Inferior parietal cortex (tissue), 1 donor: ENCODE results near the gene DHX9.
"Not testable (repeated sequence)": the region's sequence is repeated elsewhere in the genome, so short reads cannot be mapped to it uniquely, and the experiment has no call there.

ENCODE experiments used
- DNase-seq: peaks from one replicate; pipeline ENCODE4 v3.0.0-alpha.2; 2016; ENCODE audit errors: extremely low spot score

Gene DHX9

DNA sequence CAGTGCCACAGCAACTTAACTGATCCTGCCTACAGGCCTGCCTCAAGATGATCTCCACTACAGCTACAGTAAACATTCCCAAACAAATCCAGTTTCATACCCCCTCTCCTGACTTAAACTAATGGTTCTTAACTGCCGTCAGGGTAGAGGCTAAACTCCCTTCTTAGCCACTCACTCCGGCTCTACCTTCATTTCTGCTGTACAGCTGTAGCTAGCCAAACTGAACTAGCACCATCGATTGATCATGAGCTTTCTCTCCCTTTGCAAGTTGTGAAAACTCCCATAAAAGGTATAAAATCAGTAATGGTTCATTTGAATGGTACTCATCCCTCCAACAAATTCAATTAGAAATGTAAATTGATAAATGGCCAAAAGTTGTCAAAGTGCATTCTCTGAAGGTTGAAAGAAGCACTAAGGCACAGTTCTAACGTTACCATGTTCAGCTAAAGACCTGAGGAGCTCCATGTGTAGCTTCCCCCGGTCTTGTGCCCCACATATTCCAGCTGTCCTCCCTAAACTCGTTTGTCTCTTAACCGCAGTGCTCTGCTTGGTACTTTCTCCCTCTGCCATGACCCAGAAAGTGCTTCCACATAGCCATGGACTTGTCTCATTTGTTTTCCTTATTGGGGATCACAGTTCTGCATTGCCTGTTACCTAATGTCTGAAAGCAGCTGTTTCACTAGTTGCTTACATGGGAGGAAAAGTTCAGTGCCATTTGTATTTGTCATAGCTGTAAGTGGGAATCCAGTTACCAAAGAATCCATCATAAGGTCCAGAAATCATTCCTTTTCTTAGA lies 49.8 kb downstream of the DHX9 start:
- no peak for DNase-seq

DNA sequence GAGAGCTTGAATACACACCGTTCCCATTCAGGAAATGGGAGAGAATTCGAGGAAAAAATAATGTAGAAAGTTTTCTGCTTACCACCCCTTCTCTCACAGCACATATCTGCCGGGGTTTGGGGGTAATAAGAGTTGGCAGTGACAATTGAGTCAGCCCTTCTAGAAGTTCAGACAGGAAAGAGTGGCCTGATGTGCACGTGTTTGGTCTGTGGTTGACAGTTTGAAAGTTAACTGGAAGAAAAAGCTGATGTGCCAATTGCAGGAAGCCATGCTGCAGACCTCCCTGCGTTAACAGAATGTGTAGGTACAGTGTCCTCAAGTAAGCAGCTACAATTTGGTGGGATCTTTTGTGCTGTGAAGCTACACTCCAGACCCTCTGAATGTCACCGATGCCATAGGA lies 50.9 kb downstream of the DHX9 start:
- no peak for DNase-seq

DNA sequence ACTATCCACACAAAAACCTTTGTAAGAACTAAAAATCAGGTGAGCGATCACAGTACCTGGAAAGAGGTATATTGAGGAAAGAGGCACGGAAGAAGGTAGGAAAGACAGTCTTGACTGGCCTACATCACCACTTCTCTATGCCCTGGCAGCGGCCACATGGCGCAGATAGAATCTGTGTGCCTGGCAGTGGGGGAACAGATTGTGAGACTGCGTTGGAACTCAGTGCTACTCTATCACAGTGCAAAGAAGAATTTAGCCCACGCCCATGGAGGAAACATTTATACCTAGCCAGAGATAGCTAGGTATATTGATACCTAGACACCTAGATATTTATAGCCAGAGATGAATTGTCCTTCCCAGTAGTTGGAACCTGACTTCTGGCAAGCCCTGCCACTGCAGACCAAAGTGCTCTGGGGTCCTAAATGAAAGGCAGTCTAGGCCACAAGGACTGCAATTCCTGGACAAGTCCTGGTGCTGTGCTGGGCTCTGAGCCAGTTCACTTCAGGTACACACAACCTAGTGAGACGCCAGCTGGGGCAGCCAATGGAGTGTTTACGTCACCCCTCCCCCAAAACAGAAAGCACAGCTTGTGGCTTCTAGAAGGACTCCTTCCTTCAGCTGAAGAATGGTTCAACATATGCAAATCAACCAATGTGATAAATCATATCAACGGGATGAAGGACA lies 51.9 kb downstream of the DHX9 start:
- no peak for DNase-seq

DNA sequence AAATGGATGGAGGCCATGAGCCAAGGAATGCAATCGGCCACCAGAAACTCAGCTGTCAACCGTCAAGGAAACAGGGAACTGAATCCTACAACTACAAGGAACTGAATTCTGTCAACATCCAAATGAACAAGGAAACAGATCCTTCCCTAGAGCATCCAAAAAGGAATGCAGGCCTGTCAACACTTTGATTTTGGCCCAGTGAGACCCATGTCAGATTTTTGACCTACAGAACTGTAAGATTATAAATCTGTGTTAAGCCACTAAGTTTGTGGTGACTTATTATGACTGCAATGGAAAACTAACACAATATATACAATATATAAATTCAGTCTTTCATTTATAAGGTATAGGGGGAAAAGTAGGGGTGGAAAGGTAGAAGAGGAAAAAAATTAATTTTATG lies 58.5 kb downstream of the DHX9 start:
- DNase-seq = no peak

DNA sequence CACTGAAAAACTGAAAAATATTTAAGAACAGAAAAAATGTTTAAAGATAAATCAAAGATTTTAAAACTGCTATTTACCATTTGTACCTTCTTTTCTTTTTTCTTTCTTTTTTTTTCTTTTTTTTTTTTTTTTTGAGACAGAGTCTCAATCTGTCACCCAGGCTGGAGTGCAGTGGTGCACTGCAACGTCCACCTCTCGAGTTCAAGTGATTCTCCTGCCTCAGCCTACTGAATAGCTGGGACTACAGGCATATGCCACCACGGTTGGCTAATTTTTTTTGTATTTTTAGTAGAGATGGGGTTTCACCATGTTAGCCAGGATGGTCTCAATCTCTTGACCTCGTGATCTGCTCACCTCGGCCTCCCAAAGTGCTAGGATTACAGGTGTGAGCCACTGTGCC lies 62.8 kb downstream of the DHX9 start:
- DNase-seq = not testable (repeated sequence)

DNA sequence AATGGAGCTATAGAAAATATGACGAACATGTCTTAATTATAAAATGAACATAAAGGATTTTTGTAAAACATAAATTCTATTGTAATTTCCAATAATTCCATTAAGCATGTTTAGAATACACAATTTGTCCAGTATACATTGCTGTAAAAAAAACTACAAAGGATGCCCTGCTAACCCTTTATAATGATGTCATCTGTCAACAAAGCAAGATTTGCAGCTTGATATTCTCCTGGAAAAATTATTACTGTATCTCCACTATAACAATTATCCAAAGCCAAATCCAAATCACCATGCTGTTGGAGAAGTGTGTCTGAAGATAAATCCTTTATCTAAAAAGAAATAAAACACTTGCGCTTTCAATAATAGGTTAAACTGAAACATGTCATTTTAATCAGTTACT lies 66.2 kb downstream of the DHX9 start:
- no peak for DNase-seq

DNA sequence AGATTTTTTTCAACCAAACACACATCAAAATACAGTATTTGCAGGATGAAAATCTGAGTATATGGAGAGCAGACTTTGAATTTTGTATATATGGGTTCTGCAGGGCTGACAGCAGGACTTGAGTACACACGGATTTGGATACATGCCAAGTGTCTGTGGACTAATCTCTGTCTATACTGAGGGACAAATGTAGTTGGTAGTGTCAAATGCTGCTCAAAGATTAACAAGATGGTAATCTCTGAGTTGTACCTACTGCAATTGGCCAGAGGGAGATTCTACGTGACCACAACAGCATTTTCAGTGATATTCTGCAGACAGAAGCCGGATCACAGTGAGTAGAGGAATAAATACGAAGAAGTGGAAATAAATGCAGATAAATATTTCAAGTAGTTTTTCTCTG lies 70.4 kb downstream of the DHX9 start:
- DNase-seq = no peak

DNA sequence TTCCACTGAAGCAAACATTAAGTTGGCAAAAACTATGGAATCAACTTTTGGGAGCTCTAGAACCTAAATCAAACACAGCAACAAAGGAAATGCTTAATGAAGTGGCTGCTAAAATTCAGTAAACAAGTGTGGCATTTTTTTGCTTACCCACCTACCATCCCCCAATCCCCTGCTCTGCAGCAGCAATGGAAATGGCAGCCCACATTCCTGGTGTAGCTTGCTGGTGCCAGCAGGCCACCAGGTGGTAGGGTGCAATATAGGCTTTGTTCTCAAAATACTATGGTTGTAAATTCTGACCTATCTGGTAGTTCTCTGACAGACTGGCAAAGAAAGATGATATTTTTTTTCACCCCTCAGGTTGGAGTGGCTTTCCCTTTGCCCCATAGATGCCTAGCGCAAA lies 71.0 kb downstream of the DHX9 start:
- DNase-seq = no peak

DNA sequence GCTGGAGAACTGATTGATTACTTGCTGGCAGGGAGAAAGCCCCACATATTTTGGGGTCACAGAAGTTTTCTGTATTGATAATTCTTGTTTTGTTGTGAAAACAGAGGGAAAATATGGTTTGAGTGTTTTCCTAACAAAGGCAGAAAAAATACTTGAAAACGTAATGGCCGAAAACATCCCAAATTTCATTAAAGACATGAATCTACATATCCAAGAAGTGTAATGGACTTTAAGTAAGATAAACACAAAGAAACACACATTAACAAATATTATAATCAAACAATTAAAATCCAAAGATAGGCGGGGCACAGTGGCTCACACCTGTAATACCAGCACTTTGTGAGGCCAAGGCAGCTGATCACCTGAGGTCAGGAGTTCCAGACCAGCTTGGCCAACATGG lies 74.3 kb downstream of the DHX9 start:
- no peak for DNase-seq

DNA sequence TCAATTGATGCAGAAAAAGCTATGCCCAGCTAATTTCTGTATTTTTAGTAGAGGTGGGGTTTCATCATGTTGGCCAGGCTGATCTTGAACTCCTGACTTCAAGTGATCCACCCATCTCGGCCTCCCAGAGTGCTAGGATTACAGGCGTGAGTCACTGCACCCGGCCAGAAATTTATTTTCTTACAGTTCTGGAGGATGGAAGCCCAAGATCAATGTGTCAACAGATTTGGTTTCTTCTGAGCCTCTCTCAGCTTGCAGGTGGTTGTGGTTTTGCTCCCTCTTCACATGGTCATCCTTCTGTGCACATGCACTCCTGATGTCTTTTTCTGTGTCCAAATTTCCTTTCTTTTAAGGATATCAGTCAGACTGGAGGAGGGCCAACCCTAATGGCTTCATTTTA lies 78.2 kb downstream of the DHX9 start:
- no peak for DNase-seq

DNA sequence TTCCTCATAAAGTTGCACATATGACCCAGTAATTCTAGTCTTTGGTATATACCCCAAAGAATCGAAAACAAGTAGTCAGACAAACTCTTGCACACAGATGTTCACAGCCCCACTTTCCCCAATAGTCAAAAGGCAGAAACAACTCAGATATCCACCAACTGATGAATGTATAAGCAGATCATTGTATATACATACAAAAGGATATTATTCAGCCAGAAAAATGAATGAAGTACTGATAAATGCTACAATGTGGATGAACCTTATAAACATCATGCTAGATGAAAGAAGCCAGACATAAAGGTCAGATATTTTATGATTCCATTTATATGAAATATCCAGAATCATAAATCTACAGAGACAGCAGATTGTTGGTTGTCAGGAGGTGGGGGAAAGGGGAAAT lies 86.5 kb downstream of the DHX9 start:
- no peak for DNase-seq

DNA sequence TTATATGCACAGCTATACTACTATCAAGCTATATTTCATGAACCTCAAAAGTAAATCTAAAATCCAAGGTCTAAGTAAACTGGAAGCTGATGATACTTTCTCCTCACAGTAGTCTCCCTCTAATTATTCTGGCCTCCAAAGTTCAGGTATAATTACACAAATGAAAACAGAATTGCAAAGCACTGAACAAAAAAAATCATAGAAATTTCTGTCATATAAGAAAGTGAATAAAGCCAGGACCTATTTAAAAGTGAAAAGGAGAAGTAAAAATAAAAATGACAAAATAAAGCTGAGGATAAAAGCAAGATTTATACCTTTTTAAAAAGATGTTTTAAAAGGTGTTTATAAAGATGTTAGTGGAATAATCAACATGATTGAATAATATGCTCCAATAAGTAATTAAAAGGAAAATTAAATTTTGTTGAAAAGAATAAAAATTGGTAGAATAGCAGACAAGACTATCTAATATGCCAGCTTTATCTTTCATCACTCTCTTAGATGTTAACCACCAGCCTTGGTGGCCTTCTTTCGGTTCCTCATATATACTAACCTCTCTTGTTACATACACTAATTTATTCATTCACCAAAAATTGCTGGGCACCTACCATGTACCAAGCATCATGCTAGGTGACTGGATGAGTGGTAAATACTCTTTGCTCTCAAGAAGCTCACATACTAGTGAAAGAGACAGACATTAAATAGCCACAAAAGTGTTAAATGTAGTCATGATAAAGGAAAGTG lies 88.7 kb downstream of the DHX9 start:
- no peak for DNase-seq

DNA sequence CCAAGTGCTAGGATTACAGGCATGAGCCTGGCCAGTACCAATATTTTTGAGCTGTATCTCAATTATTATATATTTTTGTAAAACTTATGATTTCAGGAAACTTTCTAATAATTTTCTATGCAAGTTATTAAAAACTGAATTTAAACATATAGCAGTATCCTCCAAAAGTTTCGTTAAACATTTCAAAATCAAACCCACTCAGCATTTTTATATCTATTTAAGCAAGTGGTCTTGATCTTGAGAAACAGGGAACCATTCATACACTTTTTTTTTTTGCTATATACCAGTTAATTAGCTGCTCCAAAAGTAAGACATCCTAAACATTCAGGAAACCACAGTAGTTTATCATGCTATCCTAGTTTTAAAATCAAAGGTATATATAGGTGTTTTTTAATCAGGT lies 91.8 kb downstream of the DHX9 start:
- no peak for DNase-seq

DNA sequence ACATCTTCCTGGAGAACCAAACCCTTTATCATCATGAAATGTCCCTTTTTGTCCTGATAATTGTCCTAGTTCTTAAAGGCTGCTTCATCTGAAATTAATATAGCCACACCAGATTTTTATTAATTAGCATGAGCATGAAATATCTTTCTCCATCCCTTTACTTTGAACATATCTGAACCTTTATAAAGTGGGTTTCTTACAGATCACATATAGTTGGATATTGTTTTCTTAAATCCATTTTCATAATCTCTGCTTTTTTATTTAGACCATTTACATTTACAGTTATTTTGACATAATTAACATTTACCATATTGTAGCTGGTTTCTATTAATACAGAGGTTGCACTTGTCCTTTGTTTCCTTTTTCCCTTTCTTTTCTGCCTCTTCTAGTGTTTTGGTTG lies 96.6 kb downstream of the DHX9 start:
- DNase-seq = no peak
